Measurements from ENCODE around the gene HOXA7.

HOXA7 gene

DNA sequence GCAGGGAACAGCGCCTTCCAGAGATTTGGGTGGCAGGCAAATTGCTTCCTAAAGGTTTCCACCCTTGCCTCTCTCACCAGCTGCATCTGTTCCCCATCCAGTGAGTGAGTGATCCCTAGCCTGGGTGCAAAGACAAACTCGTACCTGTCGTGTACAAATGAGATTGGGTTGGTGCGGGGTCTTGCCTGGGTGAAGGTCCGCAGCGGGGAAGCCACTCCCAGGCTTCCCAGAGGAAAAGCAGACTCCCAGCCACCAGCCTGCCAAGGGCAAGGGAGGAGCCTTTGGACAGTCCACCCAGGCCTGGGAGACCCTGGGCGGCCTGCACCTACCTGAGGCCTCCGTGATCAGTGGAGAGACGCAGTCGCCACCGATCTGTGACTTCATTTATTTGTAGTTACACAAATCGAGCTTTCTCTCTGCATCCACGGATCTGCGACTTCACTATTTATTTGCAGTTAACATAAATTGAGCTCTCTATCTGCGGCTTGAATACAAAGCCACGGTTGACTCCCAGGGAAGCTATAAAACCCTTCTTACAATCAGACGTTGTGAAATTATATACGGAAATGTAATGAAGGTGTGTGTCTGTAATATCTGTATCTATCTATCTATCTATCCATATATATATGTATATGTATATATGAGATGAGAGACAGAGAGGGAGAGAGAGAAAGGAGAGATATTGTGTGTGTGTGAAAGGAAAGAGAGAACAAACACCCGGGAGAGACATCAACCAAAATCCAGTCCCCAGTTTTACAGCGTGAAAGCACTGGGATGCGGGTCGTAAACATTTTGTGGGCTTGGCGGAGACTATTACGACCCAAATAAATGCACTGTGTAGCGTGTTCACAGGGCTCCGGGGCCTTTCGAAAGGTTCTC lies 3.0 kb upstream of the HOXA7 start:
- no peak for DNase-seq (ENCODE audit: low read depth)

DNA sequence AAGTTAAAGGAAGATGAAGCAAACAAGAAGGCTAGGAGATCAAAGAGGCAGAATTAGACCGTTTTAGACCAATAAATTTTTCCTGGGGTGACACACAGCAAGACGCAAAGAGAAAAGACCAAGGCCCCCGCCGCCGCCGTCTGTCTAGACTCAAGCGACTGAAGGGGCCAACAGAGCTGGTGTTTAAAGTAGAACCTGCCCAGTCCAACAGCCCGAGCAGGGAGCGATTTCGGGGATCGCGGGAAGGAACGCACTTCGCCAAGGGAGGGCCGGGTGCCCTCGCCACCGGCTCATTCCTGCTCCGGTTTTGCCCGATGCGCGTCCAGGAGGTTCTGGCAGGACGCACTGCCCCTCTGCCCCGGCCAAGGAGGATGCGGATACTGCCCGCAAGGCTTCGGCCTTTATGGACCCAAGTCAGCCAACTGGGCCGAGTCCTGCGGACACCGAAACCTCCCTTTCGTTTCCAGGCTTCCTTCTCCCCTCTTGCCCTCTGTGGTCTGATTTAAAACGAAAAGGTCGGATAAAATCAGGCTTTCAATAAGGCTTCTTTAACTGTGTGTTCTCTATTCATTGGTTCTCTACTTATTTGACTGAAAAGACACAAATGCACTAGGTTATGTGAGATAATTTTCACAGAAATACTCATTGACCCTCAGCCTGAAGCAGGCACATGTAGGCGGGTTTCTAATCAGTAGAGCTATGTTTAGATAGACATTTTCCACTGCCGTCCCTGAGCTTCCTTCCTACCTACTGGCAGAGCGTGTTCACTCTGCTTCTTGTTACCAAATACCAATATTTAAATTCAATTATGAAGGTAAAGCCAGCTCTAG lies 2.2 kb upstream of the HOXA7 start:
- no peak for DNase-seq (ENCODE audit: low read depth)

DNA sequence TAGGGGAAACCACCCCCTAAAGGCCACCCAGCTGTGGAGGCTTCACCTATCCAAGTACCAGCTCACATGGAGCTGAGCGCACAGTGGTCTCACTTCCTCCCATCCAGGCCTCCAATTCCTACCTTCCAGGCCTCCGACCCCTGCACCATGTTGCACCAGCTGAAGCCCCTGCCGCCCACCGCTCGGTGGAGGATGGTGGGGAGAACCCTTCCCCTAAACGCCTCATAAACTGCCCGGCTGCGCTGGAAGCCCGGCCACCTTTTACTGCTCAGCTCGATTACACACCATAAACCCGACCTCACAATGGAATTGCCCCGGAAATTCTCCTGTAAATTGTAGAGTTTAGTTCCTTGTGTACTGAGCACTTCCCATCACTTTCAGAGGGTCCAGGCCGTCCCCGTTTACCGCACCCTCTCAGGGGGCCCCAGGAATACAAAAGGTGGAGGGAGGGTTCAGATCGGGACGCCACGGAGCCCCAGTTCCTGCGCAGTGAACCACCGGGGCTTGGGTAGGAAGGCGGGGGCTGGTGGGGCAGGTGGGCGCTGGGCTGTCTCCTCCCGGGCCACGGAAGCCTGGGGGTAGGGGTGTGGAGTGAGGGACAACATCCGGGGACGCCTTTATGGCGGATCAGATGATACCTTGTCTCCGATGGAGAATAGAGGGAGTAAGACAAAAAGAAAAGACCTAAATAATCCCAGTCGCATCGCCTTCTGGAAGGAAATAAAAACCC lies 1.4 kb upstream of the HOXA7 start:
- no peak for DNase-seq (ENCODE audit: low read depth)

DNA sequence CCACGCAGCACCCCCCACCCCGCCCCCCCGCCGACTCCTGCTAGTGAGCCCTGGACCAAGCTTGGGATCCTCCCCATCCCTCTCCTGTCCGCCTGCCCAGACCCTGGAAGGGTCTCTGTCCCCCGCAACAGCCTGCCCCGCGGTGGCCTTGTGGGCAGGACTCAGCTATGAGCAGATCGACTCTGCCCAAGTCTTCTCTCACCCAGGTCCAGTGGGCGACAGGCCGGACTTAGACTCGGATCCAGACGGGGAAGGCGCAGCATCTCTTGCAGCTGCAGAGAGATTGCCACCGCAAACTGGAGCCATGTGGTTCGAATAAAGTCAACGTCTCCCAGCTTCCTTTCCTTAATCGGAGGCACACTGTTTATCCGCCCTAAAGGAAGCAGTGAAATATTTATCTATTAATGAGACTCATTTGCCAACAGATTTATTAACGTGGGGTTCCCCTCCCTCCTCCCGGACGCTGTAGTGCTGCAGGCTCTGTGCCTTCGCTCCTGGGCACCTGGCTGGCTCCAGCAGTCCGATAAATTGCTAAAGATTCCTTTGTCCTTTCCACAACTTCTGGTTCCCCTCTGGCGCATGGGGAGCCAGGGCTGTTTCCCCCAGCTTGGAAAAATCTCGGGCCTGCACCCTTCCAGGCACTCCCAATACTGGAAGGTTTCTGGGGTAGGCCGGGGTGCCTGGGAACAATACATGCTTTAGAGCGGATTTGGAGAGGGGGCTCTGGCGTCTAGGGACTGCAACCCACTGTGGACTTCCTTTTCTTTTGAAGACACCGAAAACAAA lies 634 bp upstream of the HOXA7 start:
- DNase-seq (ENCODE audit: low read depth), result no peak

DNA sequence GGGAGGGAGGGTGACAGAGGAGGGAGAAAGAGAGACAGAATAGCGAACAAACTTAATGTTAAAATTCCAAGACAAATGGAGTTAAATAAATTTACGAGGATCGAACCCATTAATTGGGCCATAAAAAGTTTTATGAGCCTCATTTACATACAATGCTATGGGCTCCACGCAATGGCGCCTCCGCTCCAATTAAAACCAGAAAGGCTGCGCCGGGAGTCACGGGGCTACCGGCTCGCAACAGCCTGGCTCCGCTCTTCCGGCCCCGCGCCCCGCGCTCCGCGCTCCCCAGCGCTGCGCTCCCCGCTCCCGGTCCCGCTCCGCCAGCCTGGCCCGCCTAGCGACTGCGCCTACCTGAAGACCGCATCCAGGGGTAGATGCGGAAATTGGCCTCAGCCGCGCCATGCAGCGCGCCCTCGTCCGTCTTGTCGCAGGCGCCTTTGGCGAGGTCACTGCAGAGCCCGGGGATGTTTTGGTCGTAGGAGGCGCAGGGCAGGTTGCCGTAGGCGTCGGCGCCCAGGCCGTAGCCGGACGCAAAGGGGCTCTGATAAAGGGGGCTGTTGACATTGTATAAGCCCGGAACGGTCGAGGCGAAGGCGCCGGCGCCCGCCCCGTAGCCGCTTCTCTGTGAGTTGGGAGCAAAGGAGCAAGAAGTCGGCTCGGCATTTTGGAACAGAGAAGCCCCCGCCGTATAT lies 513 bp downstream of the HOXA7 start:
- DNase-seq (ENCODE audit: low read depth), result no peak

DNA sequence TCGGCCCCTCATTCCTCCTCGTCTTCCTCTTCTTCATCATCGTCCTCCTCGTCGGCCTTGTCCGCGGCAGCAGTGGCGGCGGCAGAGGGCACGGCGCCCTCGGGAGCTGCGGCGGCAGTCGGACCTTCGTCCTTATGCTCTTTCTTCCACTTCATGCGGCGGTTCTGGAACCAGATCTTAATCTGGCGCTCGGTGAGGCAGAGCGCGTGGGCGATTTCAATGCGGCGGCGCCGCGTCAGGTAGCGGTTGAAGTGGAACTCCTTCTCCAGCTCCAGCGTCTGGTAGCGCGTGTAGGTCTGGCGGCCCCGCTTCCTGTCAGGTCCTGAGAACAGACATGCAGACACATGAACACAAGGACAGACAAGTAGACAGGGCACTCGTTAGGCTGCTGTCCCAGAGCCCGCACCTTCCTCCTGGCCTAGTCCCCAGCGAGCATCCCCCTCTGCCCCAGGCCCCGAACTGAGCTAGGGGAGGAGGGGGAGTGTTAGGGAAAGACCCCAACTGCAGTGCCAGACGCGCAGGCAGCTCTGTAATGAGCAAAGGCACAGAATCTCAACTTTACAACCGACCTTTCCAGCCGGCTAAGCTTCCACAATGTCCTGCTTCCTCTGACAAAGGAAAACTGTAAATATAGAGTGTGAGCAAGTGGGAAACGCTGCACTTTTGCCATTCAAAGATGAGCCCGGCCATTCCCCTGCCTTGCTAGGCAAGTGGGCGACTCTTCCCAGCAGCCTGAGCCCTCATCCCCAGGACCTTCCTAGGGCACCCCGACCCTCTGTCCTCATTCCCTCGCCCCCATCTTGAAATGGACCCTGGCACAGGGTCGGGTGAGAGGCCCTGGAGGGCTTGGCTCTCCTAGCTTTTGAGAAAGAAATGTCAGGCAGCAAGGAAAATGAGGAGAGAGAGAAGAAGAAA lies 1.3 kb downstream of the HOXA7 start:
- no peak for DNase-seq (ENCODE audit: low read depth)

DNA sequence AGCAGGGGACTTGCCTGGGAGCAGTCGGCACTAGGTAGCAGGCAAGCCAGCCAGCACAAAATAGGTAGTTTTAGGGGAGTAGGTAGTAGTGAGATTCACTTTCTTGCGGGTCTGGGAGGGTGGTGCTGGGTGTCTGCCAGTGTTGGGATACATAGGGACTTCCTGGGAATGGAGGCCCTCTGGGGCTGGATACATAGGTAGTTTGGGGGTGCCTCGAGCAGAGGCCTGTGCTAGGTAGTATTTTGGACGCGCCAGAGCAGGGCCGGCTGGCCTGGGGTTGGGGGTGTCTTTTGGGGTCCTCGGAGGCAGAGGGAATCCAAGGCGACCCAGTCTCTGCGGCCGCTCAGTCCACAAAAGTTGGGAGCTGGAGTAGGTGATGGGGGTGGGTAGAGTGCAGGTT lies 2.1 kb downstream of the HOXA7 start:
- no peak for DNase-seq (ENCODE audit: low read depth)

DNA sequence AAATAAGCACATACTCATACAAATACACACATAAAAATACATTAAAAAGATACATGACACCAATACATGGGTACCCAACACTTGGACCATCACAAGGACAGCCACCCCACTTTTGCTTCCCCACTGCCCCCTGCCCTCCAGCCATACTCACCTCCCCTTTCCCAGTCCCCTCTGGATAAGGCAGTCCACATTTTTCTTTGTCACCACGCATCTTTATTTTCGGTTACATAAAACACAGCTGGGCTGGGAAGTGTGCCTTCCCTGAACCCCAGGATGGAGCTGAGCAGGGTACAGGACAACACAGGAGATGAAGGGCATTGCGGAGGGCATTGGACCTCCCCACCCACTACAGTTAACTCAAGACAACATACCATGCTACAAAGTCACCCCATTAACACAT lies 2.9 kb downstream of the HOXA7 start:
- DNase-seq (ENCODE audit: low read depth), result no peak

DNA sequence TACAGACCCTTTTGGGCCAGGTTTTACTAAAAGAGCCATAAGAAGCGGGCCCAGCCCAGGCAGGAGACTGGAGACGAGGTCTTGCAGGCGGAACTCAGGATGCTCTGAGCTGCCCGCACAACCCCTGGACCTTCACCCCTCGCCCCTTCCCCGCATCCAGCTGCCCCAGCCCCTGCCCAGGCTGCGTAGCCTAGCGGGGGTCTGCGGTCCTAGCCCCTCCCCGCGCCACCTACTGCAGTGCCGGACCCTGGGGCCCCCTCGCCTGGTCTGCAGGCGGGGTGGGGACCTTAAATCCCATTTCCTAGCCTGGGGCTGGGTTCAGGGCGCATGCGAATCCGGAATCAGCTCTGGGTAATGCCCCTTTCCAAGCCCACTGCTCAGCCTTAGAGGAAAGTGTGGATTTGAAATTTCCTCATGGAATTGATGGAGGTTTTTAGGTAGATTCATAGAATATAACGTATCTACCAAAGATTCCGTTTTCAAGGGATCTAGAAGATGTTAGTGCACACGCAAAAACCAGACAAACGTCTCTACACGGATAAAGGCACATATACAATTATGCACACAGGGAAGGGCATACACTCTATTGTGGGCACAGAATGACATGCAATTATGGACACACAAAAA lies 3.5 kb downstream of the HOXA7 start:
- DNase-seq (ENCODE audit: low read depth), result no peak

DNA sequence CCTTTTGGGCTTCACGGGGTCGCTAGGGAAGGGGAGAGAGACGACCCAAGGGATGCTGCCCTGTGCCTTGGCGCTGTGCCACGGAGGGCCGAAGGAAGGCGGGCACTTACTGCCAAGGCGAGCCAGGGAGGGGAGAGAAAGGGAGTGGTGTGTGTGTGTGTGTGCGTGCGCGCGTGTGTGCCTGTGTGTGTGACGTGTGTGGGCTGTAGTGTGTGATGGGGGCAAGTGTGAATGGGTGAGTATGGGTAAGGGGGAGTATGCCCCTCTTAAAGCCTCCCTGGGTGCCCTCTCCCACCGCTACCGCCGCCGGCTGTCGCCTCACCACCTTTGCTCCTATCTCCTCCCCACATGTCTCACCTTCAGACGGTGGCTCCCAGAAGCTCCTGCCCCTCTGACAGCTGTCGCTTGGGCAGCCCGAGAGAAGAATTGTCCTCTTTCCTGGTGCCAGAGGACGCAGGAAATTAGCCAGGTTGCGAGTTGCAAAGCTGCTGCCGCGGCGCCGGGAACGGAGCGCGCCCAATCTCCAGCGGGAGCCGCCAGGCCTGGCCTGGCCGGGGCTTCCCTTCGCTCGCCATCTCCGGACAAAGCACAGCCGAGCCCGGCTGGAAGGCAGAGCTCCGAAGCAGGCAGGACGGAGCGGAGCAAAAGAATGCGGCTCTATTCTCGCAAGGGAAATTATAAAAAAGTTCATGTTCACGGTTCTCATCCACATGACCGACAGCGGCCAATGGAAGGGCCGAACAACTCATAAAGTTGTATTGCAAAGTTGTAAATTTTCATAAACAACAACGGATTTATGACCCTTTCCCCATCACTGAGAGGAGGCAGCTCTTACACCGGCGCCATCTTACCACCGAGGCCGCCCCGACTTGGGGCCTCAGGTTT lies 4.3 kb downstream of the HOXA7 start, which contains the start of gene HOXA3:
Gene HOXA3, minus strand, starts transcription at position 653 of the 885 bp plus-strand sequence. CDS start 41,943 bp downstream, outside the sequence.
- DNase-seq (ENCODE audit: low read depth), result no peak

DNA sequence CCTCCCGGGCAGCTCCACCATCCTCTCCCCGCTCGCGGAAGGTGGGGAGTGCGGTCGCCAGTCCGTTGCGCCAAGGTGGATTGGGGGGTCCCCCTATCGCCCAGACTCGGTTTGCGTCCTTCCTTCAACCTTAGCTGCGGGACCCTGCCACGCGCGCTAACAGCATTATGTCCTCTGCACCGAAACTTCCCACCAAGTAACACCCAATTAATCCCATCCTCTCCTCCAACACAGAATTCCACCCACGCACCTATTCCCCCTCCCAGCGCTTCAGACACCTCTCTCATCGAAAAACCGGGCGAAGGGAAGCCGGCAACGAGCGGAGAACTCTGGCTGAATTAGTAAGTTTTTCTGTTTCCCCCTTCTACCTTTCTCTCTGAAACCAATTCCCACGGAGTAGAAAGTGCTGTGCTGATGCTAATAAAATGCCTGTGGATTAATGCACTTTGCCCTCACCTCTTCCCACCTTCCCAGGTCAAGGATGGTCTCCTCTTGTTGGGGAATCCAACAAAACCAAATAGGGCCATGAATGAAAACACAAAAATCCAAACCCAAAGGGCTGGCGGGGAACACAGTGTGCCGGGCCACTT lies 5.0 kb downstream of the HOXA7 start:
- no peak for DNase-seq (ENCODE audit: low read depth)

DNA sequence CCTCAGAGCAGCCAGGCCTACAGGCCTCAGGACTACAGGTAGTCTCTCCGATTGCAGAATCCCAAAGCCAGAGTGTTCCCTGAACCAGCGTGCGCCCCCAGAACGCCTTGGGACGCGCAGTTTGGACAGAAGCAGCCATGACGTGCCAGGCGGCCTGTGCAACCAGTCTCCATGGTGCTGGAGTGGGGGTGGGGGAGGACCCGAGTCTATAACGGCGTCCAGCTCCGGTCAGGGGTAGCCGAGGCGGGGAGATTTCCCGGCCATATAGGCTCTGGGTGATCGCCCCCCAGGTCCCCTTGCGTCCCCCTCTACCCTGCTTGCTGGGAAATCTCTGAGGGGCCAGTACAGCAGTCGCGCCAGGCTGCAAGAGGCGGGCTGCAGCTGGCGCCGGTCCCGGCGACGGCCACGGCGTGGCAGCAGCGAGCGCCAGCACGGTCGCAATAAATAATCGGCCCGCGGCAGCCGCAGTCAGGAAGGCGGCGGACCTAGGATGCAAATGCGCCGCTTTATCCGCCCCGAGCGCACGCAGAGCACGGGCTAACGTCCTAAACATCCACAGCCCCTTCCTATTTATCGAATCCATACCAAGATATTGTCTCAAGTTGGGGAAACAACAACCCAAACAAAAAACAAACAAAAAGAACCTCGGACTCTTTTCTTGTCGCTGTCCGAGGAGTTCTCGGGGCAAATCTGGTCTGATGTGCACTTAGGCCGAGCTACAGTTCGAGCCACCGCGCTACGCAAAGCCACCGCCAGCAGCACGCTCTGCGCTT lies 5.7 kb downstream of the HOXA7 start:
- peak; percentile 29 for DNase-seq (ENCODE audit: low read depth)

DNA sequence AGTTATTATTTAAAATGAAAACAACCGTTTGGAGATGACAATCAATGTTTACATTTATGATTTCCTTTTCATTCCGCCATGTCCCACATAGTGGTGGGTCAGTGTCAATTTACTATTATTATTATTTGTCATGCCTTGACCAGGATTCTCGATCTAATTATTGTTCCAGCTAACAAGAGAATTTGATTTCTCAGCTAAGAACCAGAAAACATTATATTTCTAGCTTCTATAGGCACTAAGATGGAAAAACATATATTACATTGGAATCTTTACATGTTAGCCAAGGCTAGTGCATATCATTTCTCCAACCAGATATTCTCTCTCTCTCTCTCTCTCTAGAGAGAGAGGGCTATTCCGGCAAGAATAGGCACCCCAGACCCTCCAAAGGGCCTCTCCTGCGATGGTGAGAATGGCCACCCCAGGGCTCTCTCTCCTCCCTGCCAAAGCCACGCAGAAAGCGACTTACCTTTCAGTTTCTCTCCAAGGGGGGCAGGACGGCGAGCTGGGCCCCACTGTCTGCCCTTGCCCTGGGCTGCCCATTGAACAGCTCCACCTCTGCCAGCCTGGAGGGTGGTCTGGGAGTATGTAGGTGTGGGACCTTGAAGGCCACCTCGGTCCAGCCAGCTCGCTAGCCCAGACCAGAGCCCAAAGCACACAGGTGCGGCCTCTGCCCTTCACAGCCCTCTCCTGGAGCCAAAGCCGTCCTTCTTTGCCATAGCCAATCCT lies 6.5 kb downstream of the HOXA7 start:
- no peak for DNase-seq (ENCODE audit: low read depth)

DNA sequence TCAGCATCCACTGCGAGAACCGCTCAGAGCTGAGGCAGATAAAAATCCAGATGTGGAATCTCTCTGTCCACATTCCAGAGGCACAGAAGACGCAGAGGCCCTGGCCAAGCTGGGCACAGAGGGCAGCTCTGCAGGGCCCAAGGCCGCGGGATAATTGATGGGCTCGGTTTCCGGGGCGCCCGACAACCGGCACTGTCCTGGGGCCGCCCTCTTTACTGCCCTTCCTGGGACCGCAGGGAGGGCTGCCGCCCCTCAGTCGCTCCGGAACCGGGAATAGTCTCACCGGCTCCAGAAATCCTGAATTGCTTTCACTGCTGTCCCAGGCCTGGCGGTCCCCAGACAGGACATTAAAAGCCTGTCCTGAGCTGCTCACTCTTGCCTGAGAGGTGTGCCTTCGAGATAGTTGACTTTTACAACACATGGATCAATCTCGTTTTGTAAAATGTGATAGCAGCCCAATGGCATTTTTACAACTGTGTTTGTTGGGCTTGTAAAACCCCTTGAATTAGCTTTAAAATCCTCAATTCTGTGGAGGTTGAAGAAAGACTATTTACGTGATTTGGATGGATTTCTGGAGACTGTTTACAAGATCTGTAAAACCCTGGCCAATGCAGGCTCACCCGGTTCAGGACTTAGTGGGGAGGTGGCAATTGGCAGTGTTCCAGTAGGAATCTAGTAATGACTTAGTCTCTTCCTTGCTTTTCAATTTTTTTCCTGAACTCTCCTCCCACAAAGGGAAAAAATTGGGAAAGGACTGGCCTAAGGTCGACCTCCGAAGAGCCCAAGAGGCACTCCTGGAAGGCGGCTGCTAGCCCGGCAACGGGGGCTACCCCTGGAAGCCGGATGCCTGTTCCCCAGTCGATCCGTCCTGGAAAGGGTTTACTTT lies 7.5 kb downstream of the HOXA7 start:
- DNase-seq (ENCODE audit: low read depth), result no peak

DNA sequence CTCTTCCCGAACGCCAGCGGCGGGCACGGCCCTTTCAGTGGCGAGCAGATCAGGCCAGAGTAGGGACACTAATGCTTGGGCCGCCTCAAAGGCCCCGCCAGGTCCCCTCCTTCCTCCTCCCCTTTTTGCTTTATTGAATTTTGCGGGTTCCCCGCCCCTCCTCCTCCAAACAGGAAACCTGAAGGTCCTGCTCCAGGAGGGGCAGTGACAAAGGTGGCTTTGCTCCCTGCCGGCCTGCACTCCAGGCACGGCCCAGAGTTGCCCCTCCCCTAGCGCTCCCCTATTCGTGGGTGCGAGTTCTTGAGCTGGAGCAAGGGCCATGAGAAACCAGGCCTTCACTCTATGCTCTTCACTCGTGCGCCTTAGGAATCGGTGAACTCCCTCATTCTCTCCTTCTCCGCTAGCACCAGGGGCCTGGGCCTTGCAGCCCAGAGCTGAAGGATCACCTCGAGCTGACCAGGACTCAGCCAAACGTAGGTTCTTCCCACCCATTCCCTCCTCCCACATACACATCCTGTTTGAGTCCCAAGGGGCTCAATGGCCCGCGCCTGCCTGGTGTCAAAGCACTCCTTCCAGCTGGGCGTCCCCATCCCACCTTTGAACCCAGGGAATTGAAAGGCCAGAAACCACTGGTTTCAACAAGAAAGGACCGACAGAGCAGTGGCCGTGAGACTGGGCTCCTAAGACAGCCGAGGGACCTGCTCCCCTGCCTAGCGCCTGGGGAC lies 8.3 kb downstream of the HOXA7 start:
- no peak for DNase-seq (ENCODE audit: low read depth)

All from T-helper 22 cell (primary cell).